CD4-positive, alpha-beta T cell treated with Interleukin-6 for 4 hours (primary cell): ENCODE results near the gene LPCAT1.
"Not testable (repeated sequence)": the region's sequence is repeated elsewhere in the genome, so short reads cannot be mapped to it uniquely, and the experiment has no call there.

ENCODE experiments used
- DNase-seq: peaks from one replicate; pipeline ENCODE4 v3.0.0-alpha.2; 2020; ENCODE audit warnings: mixed read lengths

The LPCAT1 gene

GRCh38 chr5:1440098-1440493 lies 83.7 kb downstream of the LPCAT1 start:
- DNase-seq = no peak

- DNase-seq = no peak
These were observed 84.2 kb downstream of the LPCAT1 start for GRCh38 chr5:1439388-1440097.

- no peak for DNase-seq
These were observed 84.9 kb downstream of the LPCAT1 start for GRCh38 chr5:1438871-1439270.

GRCh38 chr5:1437876-1438559 lies 85.7 kb downstream of the LPCAT1 start:
- DNase-seq = no peak

GRCh38 chr5:1437226-1437829 lies 86.4 kb downstream of the LPCAT1 start:
- no peak for DNase-seq

- DNase-seq = no peak
These were observed 87.1 kb downstream of the LPCAT1 start for GRCh38 chr5:1436681-1437080.

GRCh38 chr5:1436036-1436435 lies 87.7 kb downstream of the LPCAT1 start:
- no peak for DNase-seq

GRCh38 chr5:1435369-1435768 lies 88.4 kb downstream of the LPCAT1 start:
- DNase-seq = no peak

- DNase-seq = no peak
These were observed 91.5 kb downstream of the LPCAT1 start for GRCh38 chr5:1432296-1432695.

- DNase-seq = no peak
These were observed 91.9 kb downstream of the LPCAT1 start for GRCh38 chr5:1431896-1432295.

GRCh38 chr5:1431021-1431811 lies 92.5 kb downstream of the LPCAT1 start:
- DNase-seq = no peak

- DNase-seq = no peak
These were observed 93.5 kb downstream of the LPCAT1 start for GRCh38 chr5:1430121-1430795.

- no peak for DNase-seq
These were observed 94.3 kb downstream of the LPCAT1 start for GRCh38 chr5:1429496-1429895.

- no peak for DNase-seq
These were observed 94.7 kb downstream of the LPCAT1 start for GRCh38 chr5:1429066-1429465.

- DNase-seq = no peak
These were observed 95.7 kb downstream of the LPCAT1 start for GRCh38 chr5:1428107-1428506.

- no peak for DNase-seq
These were observed 99.0 kb downstream of the LPCAT1 start for GRCh38 chr5:1424716-1425115.

- no peak for DNase-seq
These were observed 99.7 kb downstream of the LPCAT1 start for GRCh38 chr5:1423901-1424603.

- DNase-seq = not testable (repeated sequence)
These were observed 101.2 kb downstream of the LPCAT1 start for GRCh38 chr5:1422522-1422921.

- DNase-seq = no peak
These were observed 102.0 kb downstream of the LPCAT1 start for GRCh38 chr5:1421521-1422341.

- no peak for DNase-seq
These were observed 103.3 kb downstream of the LPCAT1 start for GRCh38 chr5:1420211-1421195.
